Adrenal gland (tissue), 12 donors: ENCODE results near the gene VWA8. TPM values are rescaled to one million over a fixed set of nuclear protein-coding genes. Genes with fewer than 3 reads are reported as not detected.
"Not testable (repeated sequence)": the region's sequence is repeated elsewhere in the genome, so short reads cannot be mapped to it uniquely, and the experiment has no call there.

Experiments used
- DNase-seq, 7 donors: peaks; one replicate each; pipeline ENCODE4 v3.0.0-alpha.2; 2019 to 2020
- H3K27ac ChIP-seq, 5 donors: fragments of 200-600 bp; sonication (generic) in 4 of 5; 1 replicate in 3 of 5; 2 replicates in 2 of 5; pipeline versions ENCODE4 v1.5.1 to v1.8.0; 2016 to 2020; ENCODE audit warnings: mild to moderate bottlenecking in 1 of 5
- H3K27me3 ChIP-seq: fragments of 200-600 bp; 2 replicates; pipeline ENCODE4 v1.8.0; 2021
- H3K36me3 ChIP-seq, 2 donors: fragments of 200-600 bp; replicated peaks in 1 of 2; 1 replicate in 1 of 2; 2 replicates in 1 of 2; pipeline versions ENCODE4 v1.5.1 to v1.8.0; 2018 to 2022
- H3K4me1 ChIP-seq, 2 donors: fragments of 200-600 bp; replicated peaks in 1 of 2; 1 replicate in 1 of 2; 2 replicates in 1 of 2; pipeline versions ENCODE4 v1.5.1 to v1.8.0; 2018 to 2021
- H3K4me3 ChIP-seq, 4 donors: fragments of 200-600 bp; sonication (generic) in 3 of 4; one replicate each; pipeline ENCODE4 v1.5.1; 2016 to 2018
- H3K9me3 ChIP-seq, 3 donors: fragments of 200-600 bp; sonication (generic) in 1 of 3; replicated peaks in 1 of 3; 1 replicate in 2 of 3; 2 replicates in 1 of 3; pipeline versions ENCODE4 v1.5.1 to v1.8.0; 2016 to 2021
- POLR2A ChIP-seq, 2 donors: fragments of 450-650 bp; IDR thresholded peaks; one replicate each; pipeline ENCODE4 v1.6.1; 2017; ENCODE audit warnings: antibody characterized with exemption in 2 of 2, mild to moderate bottlenecking in 2 of 2, moderate library complexity in 1 of 2
- WGBS, 4 donors: extraction: QIAGEN DNeasy Blood & Tissue Kit in 2 of 4; methylation state at CpG; one replicate each; pipeline versions ENCODE4 v1.1.5 to v1.1.7; 2013 to 2017; 5-methylcytosine and 5-hydroxymethylcytosine counted together
- intact Hi-C, 2 donors: fragments of 100-400 bp; cut with DNase I; formaldehyde crosslinking; loops; one replicate each; pipeline versions ENCODE4 v1.14.1 to v1.15.0; 2022 to 2023
- polyA plus RNA-seq, 3 donors: library from polyadenylated mRNA; stranded (reverse); fragments of 200-250 nt in 2 of 3; fragments of 350-450 nt in 1 of 3; fragmentation: Illumina TruSeq in 1 of 3; extraction: RNeasy Lipid Tissue Mini Kit (QIAGEN cat#74804) in 1 of 3; gene quantifications; one replicate each; pipeline ENCODE4 v1.2.3, GENCODE V29; 2013 to 2014
- total RNA-seq, 9 donors: library from RNA; depleted of rRNA in 4 of 9; stranded (reverse); fragments of >200 nt in 4 of 9; fragments of 120-200 nt in 1 of 9; fragmentation: NEBNext Ultra II Directional in 1 of 9; extraction: Animal tissue kit (Norgen Biotek cat#: 25700) in 1 of 9; gene quantifications; one replicate each; pipeline versions ENCODE4 v1.1.0 to v1.2.4, GENCODE V29; 2013 to 2023
- TF ChIP-seq, protein P1 (sequence below), 6 experiments: fragments of 450-650 bp in 4 of 6; fragments of 200-600 bp in 2 of 6; sonication (generic) in 1 of 6; IDR thresholded peaks; 1 replicate in 5 of 6; 2 replicates in 1 of 6; pipeline versions ENCODE4 v1.5.1 to v1.8.0; 2016 to 2021; ENCODE audit warnings: antibody characterized with exemption in 6 of 6, mild to moderate bottlenecking in 2 of 6, moderate library complexity in 1 of 6
- donor health status: healthy with polysubstance abuse.
- donor health status: Bipolar disorder and iron deficiency.
- donor health status: DM: yes; HTN: yes; CAD: no.
- donor health status: DM: no; HTN: no; CAD: no.
- donor health status: DM: no; HTN: no; CAD: no.
- donor health status: DM: yes; HTN: yes; CAD: no.

VWA8 gene
- total and polyA plus RNA-seq, 12 donors: 8.1 to 45.4 (median 31.4) TPM

DNA sequence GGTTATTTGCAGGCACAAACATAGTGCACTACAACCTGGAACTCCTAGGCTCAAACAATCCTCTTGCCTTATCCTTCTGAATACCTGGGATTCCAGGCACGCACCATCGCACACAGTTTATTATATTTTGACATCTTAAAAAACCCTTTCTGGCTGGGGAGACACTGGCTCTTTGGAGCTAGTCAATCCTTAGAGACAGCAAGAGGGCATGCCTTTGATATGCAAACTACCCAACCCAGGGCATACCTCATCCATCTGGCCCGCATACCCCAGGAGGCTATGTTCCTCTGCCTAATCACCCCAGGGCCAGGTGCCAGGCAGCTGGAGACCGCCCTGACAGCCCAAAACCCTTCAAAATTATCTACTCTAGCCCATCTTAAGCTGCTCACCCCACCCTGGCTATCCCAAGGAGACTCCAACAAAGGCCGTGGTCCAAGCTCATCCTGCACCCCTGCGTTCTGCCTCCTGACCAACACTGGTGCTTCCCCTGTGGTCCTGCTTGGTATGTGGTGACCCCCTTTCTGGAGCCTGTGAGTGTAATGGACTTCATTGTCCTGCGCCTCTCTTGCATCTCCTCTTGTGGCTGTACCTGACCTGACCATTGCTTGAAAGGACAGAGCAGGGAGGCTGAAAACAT is 417.1 kb downstream of the VWA8 start:
- H3K27ac ChIP-seq: no peak overlapping the region
- H3K9me3 ChIP-seq: no peaks in the 10 kb centered on the region
- no peaks in the 10 kb centered on the region for H3K36me3 ChIP-seq
- intact Hi-C loops: no loop called here
- H3K27me3 ChIP-seq: no peaks in the 10 kb centered on the region
- DNase-seq: no peak
- TF ChIP-seq, protein P1, sequence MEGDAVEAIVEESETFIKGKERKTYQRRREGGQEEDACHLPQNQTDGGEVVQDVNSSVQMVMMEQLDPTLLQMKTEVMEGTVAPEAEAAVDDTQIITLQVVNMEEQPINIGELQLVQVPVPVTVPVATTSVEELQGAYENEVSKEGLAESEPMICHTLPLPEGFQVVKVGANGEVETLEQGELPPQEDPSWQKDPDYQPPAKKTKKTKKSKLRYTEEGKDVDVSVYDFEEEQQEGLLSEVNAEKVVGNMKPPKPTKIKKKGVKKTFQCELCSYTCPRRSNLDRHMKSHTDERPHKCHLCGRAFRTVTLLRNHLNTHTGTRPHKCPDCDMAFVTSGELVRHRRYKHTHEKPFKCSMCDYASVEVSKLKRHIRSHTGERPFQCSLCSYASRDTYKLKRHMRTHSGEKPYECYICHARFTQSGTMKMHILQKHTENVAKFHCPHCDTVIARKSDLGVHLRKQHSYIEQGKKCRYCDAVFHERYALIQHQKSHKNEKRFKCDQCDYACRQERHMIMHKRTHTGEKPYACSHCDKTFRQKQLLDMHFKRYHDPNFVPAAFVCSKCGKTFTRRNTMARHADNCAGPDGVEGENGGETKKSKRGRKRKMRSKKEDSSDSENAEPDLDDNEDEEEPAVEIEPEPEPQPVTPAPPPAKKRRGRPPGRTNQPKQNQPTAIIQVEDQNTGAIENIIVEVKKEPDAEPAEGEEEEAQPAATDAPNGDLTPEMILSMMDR (IDR thresholded peaks at IDR 0.05): no peak
- no peak for TF ChIP-seq POLR2A (IDR thresholded peaks at IDR 0.05)
- WGBS, 4 donors: 85 to 96% (median 88%) methylated on average over 7 of the region's 7 CpGs
- H3K4me1 ChIP-seq: no peaks in the 10 kb centered on the region
- H3K4me3 ChIP-seq: no peak overlapping the region

DNA sequence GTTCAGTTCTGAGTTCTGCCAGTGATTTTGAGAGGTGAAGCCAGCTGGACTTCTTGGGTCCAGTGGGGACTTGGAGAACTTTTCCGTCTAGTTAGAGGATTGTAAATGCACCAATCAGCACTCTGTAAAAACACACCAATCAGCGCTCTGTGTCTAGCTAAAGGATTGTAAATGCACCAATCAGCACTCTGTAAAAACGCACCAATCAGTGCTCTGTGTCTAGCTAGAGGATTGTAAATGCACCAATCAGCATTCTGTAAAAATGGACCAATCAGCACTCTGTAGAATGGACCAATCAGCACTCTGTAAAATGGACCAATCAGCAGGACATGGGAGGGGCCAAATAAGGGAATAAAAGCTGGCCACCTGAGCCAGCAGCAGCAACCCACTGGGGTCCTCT is 418.1 kb downstream of the VWA8 start:
- intact Hi-C loops, DNase-seq, H3K4me3 ChIP-seq, H3K36me3 ChIP-seq, H3K27me3 ChIP-seq, H3K9me3 ChIP-seq, H3K4me1 ChIP-seq, H3K27ac ChIP-seq: not testable (repeated sequence)
- 81 to 93% (median 91%) methylated on average over 3 of the region's 3 CpGs for WGBS, 4 donors

DNA sequence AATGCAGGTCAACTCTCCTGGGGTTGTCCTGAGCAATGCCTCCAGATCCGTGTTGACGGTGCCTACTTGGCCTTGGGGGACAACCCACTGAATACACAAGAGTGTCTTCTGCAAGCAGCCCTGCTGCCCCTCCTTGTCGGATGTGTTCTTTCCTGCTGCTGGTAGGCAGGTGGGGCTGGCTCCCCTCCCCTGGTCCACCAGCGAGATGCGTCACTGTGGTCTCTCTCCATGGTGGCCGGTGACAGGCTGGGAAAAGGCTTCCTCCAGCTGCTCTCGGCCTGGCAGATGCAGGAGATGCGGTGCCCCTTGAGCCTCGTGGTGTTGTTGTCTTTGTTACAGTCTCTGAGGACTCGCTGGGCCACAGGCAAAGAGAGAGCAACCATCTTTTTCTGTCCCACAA is 418.6 kb downstream of the VWA8 start:
- Histone ChIP-seq H3K4me1 (no peaks in the 10 kb centered on the region), H3K9me3 (no peaks in the 10 kb centered on the region), H3K36me3 (no peaks in the 10 kb centered on the region), H3K27ac (no peak overlapping the region), H3K4me3 (no peak overlapping the region), H3K27me3 (no peaks in the 10 kb centered on the region)
- intact Hi-C loops: no loop called here
- no peak for TF ChIP-seq POLR2A (IDR thresholded peaks at IDR 0.05)
- TF ChIP-seq, protein P1 (IDR thresholded peaks at IDR 0.05): no peak
- WGBS, 4 donors: 87 to 92% (median 89%) methylated on average over 4 to 10 of the region's 10 CpGs
- no peak for DNase-seq

DNA sequence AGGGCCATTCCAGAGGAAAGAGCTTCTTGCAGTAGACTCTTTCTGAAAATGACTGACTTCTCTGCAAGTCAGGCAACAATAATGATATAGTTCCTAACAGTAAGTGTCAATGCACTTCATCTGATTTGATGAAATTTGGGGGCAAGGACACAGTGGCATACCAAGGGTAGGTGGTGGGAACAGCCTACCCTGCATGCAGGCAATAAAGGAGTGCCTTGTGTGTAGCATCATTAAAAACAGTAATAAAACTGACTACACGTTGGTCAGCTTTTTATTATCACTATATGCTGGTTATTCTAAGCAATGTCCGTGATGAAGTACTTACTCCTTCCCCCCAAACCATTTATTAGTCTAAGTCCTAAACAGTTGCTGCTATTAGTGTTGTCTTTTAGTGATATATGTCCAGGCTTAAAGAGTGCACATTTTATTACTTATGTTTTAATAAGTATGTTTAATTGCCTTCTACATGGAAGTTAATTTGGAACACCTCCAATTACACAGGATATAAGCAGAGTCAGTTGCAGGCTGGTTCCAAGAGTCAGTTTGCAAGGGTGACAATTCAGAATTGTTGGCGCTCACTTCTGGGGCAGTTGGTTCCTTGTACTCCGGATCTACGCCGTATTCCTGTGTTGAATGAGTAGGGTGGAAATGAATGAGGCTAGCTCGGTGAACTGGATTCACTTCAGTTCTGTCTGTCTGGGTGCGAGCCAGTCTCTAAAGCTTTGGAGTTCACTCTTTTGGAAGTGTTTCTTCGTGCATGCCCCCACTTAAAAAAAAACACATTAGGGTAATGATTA is 419.6 kb downstream of the VWA8 start:
- TF ChIP-seq, protein P1 (IDR thresholded peaks at IDR 0.05): no peak
- no peak for TF ChIP-seq POLR2A (IDR thresholded peaks at IDR 0.05)
- no peak overlapping the region for H3K27ac ChIP-seq
- H3K4me3 ChIP-seq: no peak overlapping the region
- WGBS, 4 donors: 67 to 89% (median 75%) methylated on average over 8 to 9 of the region's 9 CpGs
- no peaks in the 10 kb centered on the region for H3K27me3 ChIP-seq
- no peaks in the 10 kb centered on the region for H3K4me1 ChIP-seq
- no peaks in the 10 kb centered on the region for H3K36me3 ChIP-seq
- DNase-seq: no peak
- H3K9me3 ChIP-seq: no peaks in the 10 kb centered on the region
- intact Hi-C loops: no loop called here

GRCh38 chr13:41540240-41540639 is 420.7 kb downstream of the VWA8 start:
- H3K4me3 ChIP-seq, H3K27ac ChIP-seq, DNase-seq, H3K9me3 ChIP-seq, H3K4me1 ChIP-seq, H3K36me3 ChIP-seq, intact Hi-C loops, H3K27me3 ChIP-seq: not testable (repeated sequence)
- WGBS, 4 donors: 72 to 94% (median 82%) methylated on average over 10 to 13 of the region's 13 CpGs
